WERI-Rb-1 (cell line): ENCODE results near the gene MTCL1.

Experiments used
- DNase-seq: peaks from one replicate; pipeline ENCODE4 v3.0.0-alpha.2; 2020
- H3K27ac ChIP-seq: fragments of 250-450 bp; sonication (Bioruptor Pico); 2 replicates; pipeline ENCODE4 v1.5.1; 2020; ENCODE audit warnings: mild to moderate bottlenecking, moderate library complexity
- H3K27me3 ChIP-seq: fragments of 250-450 bp; sonication (Bioruptor Pico); 2 replicates; pipeline ENCODE4 v1.5.1; 2021; ENCODE audit warnings: mild to moderate bottlenecking, low read depth, moderate library complexity; ENCODE audit not compliant: insufficient read depth, severe bottlenecking
- H3K36me3 ChIP-seq: fragments of 250-450 bp; sonication (Bioruptor Pico); 2 replicates; pipeline ENCODE4 v1.5.1; 2020; ENCODE audit warnings: mild to moderate bottlenecking, moderate library complexity
- H3K4me3 ChIP-seq: 2 replicates; pipeline ENCODE4 v1.5.1; 2011; ENCODE audit warnings: low read depth, mild to moderate bottlenecking, control low read depth, low read length
- H3K9me3 ChIP-seq: fragments of 250-450 bp; sonication (Bioruptor Pico); 2 replicates; pipeline ENCODE4 v1.5.1; 2021; ENCODE audit warnings: mild to moderate bottlenecking, moderate library complexity; ENCODE audit not compliant: severe bottlenecking
- TF ChIP-seq, protein P1 (sequence below): IDR thresholded peaks from 2 replicates; pipeline ENCODE4 v1.5.1; 2011; ENCODE audit warnings: low read depth, mild to moderate bottlenecking, control low read depth, inconsistent platforms, low read length

The MTCL1 gene

DNA sequence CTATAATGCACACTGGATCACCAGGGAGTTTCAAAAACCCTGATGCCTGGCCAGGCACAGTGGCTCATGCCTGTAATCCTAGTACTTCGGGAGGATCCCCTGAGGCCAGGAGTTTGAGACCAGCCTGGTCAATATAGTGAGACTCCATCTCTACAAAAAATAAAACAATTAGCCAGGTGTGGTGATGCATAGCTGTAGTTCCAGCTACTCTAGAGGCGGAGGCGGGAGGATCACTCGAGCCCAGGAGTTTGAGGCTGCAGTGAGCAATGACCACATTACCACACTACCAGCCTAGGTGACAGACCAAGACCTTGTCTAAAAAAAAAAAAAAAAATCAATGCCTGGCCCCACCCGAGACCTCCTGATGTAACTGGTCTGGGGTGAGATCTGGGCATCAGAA is 137.2 kb downstream of the MTCL1 start:
- TF ChIP-seq, protein P1, sequence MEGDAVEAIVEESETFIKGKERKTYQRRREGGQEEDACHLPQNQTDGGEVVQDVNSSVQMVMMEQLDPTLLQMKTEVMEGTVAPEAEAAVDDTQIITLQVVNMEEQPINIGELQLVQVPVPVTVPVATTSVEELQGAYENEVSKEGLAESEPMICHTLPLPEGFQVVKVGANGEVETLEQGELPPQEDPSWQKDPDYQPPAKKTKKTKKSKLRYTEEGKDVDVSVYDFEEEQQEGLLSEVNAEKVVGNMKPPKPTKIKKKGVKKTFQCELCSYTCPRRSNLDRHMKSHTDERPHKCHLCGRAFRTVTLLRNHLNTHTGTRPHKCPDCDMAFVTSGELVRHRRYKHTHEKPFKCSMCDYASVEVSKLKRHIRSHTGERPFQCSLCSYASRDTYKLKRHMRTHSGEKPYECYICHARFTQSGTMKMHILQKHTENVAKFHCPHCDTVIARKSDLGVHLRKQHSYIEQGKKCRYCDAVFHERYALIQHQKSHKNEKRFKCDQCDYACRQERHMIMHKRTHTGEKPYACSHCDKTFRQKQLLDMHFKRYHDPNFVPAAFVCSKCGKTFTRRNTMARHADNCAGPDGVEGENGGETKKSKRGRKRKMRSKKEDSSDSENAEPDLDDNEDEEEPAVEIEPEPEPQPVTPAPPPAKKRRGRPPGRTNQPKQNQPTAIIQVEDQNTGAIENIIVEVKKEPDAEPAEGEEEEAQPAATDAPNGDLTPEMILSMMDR = no peak

DNA sequence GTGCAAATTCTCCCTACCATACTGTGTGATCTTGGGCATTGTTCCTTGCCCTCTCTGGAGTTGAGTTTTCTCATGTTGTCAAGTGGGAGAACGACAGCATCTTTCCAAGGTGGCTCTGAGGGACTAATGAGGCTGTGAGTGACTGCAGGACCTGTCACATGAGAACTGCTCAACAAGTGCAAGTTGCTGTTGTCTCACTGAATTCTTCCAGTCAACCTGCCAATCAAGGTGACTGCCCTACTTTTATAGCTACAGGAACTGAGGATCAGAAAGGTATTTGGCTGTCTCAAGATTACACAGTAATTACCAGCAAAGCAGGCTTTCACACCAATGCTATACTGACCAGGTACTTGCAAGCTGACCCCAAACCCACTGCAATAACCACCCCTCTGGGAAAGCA is 137.6 kb downstream of the MTCL1 start:
- DNase-seq = no peak
- H3K27me3 ChIP-seq = no peaks in the 10 kb centered on the region
- no peak overlapping the region for H3K27ac ChIP-seq
- H3K4me3 ChIP-seq = no peak overlapping the region
- TF ChIP-seq, protein P1 = no peak
- no peaks in the 10 kb centered on the region for H3K9me3 ChIP-seq
- H3K36me3 ChIP-seq = no peaks in the 10 kb centered on the region

More for the DNA sequence above, 137.2 kb downstream of the MTCL1 start:
- DNase-seq = no peak
- Histone ChIP-seq H3K9me3 (no peaks in the 10 kb centered on the region), H3K36me3 (no peaks in the 10 kb centered on the region), H3K4me3 (no peak overlapping the region), H3K27ac (no peak overlapping the region), H3K27me3 (no peaks in the 10 kb centered on the region)

DNA sequence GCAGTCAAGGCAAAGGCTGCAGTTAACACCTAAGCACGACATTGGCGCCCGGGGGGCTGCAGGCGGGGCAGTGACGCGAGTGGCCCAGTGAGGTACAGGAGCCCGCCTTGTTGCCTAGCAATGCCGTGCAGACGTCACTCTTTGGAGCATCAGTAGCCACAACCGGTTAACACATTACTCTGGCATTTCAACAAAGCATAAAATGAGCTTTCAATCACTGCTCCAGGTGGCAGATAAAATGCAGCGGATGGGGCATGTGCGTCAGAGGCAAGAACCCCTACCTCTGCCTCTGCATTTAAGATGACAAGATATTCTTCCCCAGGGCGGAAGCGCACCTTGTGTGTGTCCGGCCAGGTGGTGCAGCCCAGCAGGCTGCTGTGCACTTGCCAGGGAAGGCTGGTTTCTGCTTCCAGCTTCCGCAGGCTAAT is 139.4 kb downstream of the MTCL1 start:
- no peaks in the 10 kb centered on the region for H3K9me3 ChIP-seq
- H3K4me3 ChIP-seq = no peak overlapping the region
- no peaks in the 10 kb centered on the region for H3K36me3 ChIP-seq
- no peaks in the 10 kb centered on the region for H3K27me3 ChIP-seq
- TF ChIP-seq, protein P1 = no peak
- no peak for DNase-seq
- no peak overlapping the region for H3K27ac ChIP-seq

DNA sequence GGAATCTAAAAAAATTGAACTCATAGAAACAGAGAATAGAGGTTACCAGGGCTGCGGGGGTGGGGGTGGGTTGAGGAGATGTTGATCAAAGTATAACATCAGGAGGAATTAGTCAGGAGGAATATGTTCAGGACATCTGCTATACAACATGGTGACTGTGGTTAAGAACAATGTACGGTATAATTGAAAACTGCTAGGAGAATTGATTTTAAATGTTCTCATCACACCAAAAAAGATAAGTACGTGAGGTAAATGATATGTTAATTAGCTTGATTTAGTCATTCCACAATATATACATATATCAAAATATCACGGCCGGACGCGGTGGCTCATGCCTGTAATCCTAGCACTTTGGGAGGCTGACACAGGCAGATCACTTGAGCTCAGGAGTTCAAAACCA is 140.2 kb downstream of the MTCL1 start:
- TF ChIP-seq, protein P1 = no peak
- Histone ChIP-seq H3K9me3 (no peaks in the 10 kb centered on the region), H3K27ac (no peak overlapping the region), H3K36me3 (no peaks in the 10 kb centered on the region), H3K27me3 (no peaks in the 10 kb centered on the region), H3K4me3 (no peak overlapping the region)
- no peak for DNase-seq

DNA sequence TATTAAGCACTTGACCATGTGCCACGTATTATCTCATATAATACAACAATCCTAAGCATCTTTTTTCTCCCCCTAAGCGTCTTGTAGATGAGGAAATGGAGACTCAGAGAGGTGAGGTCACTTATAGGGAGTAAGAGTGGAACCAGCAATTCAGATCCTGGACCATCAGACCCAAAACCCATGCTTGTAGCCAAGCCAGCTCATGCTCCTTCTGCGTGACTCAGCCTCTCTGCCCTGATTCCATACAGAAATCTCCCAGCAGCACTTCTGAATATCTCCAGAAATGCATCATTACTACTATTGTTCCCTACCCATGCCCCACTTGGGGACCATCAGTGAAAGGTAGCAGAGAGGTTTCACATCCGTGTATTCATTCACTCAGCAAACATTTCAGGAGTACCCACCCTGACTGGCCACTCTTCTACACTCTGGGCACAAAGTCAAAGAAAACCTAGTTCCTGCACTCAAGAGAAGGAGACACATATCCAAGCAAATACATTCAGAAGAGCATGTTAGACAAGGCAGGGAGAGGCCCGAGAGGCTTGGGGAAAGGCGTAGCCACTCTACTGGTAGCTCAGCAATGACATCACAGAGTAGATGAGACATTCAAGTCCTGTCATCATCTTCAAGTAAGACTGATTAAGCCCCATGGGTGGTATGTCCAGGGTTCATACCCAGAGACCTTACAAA is 141.9 kb downstream of the MTCL1 start:
- DNase-seq = no peak

More for the DNA sequence above, 141.9 kb downstream of the MTCL1 start:
- Histone ChIP-seq H3K9me3 (no peaks in the 10 kb centered on the region), H3K27ac (no peak overlapping the region), H3K27me3 (no peaks in the 10 kb centered on the region), H3K36me3 (no peaks in the 10 kb centered on the region), H3K4me3 (no peak overlapping the region)
- TF ChIP-seq, protein P1 = no peak
